Duodenal mucosa (tissue), 2 donors: ENCODE data around the gene OTOP3.
"Not testable (repeated sequence)": the region's sequence is repeated elsewhere in the genome, so short reads cannot be mapped to it uniquely, and the experiment has no call there.

ENCODE experiments used
- H3K27ac ChIP-seq: one replicate; pipeline ENCODE4 v1.7.0; 2013; ENCODE audit warnings: low read depth, low read length
- H3K27me3 ChIP-seq, 2 donors: one replicate each; pipeline ENCODE4 v1.7.0; 2013; ENCODE audit warnings: low read length in 2 of 2, control low read depth in 1 of 2; ENCODE audit not compliant: insufficient read depth in 2 of 2, control insufficient read depth in 1 of 2
- H3K36me3 ChIP-seq, 2 donors: one replicate each; pipeline ENCODE4 v1.7.0; 2013; ENCODE audit warnings: low read length in 2 of 2, control low read depth in 1 of 2; ENCODE audit not compliant: insufficient read depth in 2 of 2, control insufficient read depth in 1 of 2
- H3K4me1 ChIP-seq, 2 donors: one replicate each; pipeline ENCODE4 v1.7.0; 2013; ENCODE audit warnings: low read length in 2 of 2, control low read depth in 1 of 2; ENCODE audit not compliant: insufficient read depth in 2 of 2, control insufficient read depth in 1 of 2
- H3K4me3 ChIP-seq, 2 donors: one replicate each; pipeline ENCODE4 v1.7.0; 2013; ENCODE audit warnings: low read length in 2 of 2, low read depth in 1 of 2
- H3K9ac ChIP-seq, 2 donors: one replicate each; pipeline ENCODE4 v1.7.0; 2013; ENCODE audit warnings: low read length in 2 of 2, low read depth in 1 of 2
- H3K9me3 ChIP-seq, 2 donors: one replicate each; pipeline ENCODE4 v1.7.0; 2013; ENCODE audit warnings: low read length in 2 of 2, control low read depth in 1 of 2; ENCODE audit not compliant: control insufficient read depth in 1 of 2

OTOP3 gene

GRCh38 chr17:74981979-74982662 is 46.4 kb downstream of the OTOP3 start:
- peak overlapping the region; percentile 90 for H3K27ac ChIP-seq
- peak overlapping the region; percentile 72 to 92 for H3K9ac ChIP-seq
- H3K27me3 ChIP-seq: no peaks in the 10 kb centered on the region
- peak overlapping the region; percentile 85 to 87 for H3K4me3 ChIP-seq
- H3K9me3 ChIP-seq: no peaks in the 10 kb centered on the region
- H3K36me3 ChIP-seq: no peaks in the 10 kb centered on the region
- peaks cover 21 to 30% of the 10 kb centered on the region in 2 donors for H3K4me1 ChIP-seq

DNA sequence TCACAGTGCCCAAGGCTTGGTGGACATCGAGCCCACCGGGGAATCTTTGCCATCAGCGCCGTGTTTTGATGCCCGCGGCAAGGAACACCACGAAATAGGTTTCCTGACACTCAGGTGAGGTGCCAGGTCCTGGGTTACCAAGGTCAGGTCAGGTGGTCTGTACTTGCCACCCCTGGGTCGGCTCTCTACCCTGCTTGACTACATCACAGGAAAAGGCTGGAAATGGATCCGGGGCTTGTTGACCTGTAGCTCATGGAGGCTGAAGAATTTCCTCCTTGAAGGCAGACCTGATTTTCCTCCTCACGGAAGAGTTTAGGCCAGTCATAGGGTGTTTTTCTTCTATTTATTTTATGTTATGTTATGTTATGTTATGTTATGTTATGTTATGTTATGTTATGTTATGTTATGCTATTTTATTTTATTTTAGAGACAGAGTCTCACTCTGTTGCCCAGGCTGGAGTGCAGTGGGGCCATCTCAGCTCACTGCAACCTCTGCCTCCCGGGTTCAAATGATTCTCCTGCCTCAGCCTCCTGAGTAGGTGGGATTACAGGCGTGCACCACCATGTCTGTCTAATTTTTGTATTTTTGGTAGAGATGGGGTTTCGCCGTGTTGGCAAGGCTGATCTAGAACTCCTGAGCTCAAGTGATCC is 47.1 kb downstream of the OTOP3 start:
- Histone ChIP-seq H3K27ac (peak overlapping the region; percentile 90), H3K4me1 (peaks cover 23 to 32% of the 10 kb centered on the region in 2 donors), H3K4me3 (peak overlapping the region; percentile 85 to 87), H3K9ac (peak overlapping the region; percentile 72 to 92)
- H3K36me3 ChIP-seq, H3K9me3 ChIP-seq, H3K27me3 ChIP-seq: not testable (repeated sequence)

DNA sequence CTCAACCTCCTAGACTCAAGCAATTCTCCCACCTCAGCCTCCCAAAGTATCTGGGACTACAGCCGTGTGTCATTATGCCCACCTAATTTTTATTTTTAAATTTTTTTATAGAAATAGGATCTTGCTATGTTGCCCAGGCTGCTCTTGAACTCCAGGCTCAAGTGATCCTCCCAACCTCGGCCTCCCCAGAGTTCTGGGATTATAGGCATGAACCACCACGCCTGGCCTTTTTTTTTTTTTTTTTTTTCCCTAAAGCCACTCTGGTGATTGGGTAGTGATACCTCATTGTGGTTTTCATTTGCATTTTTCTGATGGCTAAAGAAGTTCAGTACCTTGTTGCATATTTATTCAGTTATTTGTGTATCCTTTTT is 50.5 kb downstream of the OTOP3 start:
- no peak overlapping the region for H3K27ac ChIP-seq
- no peaks in the 10 kb centered on the region for H3K9me3 ChIP-seq
- H3K27me3 ChIP-seq: no peaks in the 10 kb centered on the region
- no peak overlapping the region for H3K9ac ChIP-seq
- no peaks in the 10 kb centered on the region for H3K36me3 ChIP-seq
- peaks cover 39 to 52% of the 10 kb centered on the region in 2 donors for H3K4me1 ChIP-seq
- H3K4me3 ChIP-seq: no peak overlapping the region

GRCh38 chr17:74987418-74987908 is 51.8 kb downstream of the OTOP3 start, which contains the start of gene CDR2L:
TSS of gene CDR2L (plus strand) at chr17:74987632. CDS start at chr17:74988044, 412 bp downstream.
- Histone ChIP-seq H3K4me3 (peak within 1 kb of the TSS; percentile 64 to 69), H3K36me3 (no peaks in the 10 kb centered on the region), H3K27ac (peak within 1 kb of the TSS; percentile 76), H3K9me3 (no peaks in the 10 kb centered on the region), H3K4me1 (peaks cover 39 to 51% of the 10 kb centered on the region in 2 donors), H3K9ac (peak within 1 kb of the TSS; percentile 82 to 93), H3K27me3 (no peaks in the 10 kb centered on the region)

DNA sequence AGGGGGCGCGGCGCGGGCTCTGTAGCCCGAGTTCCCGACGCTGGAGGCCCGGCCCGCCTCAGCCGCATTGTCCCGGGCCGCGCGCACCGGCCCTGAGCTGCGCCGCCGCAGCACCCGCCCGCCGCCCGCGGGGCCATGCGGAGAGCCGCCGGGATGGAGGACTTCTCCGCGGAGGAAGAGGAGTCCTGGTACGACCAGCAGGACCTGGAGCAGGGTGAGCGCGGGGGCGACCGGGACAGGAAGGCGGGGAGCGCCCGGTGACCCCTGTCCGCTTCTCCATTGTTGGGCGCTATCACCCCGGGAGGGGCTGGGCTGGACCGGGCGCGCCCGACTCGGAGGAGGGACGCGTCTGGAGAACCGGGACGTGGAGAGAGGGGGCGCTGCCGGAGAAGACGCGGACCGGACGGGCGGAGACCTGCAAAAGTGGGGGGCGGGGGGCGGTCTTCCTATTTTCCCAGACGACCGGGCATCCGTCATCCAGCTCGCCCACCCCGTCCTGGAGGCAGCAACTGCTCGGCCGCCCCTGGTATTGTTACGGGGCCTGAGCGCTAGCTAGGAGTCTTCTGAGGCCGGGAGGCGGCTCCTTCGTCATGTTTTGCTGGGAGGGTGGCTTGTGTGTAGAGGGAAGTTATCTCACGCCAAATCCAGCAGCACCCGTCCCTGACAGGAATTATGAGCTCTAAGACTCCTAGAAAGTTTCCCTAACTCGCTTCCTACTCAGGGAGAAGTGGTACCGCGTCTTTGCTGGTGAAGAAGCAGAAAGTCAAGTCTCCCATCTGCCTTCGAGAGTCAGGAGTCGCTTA is 52.4 kb downstream of the OTOP3 start:
- Histone ChIP-seq H3K27ac (peak overlapping the region; percentile 76), H3K36me3 (no peaks in the 10 kb centered on the region), H3K4me1 (peaks cover 46 to 57% of the 10 kb centered on the region in 2 donors), H3K9me3 (no peaks in the 10 kb centered on the region), H3K9ac (peak overlapping the region; percentile 82 to 93), H3K27me3 (no peaks in the 10 kb centered on the region), H3K4me3 (peak overlapping the region; percentile 64 to 69)

DNA sequence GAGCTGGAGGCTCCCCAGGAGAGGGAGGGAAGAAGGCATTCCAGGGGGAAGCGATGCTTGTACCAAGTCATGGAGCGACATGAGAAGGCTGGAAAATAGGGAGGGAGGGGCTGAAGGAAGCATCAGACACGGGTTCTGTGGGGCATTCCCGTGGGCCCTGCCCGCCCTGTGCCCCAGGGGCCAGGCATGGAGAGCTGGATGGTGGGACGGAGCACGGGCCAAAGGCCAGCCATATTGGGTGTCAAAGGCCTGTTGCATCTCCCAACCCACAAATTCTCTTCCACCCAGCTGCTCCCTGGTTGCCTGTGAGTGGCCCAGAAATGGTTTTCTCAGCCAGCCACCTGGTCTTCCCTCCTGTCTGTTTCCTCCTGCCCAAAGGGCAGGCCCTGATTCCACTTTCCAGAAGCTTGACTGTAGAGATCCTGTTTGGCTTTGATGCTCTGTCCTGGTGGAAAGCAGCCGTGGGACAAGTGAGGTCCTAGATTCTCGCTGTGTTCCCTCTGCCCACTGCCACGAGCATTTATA is 54.9 kb downstream of the OTOP3 start:
- H3K27ac ChIP-seq: peak overlapping the region; percentile 39
- peak overlapping the region in 1 of 2 donors; percentile 52 for H3K9ac ChIP-seq
- no peaks in the 10 kb centered on the region for H3K9me3 ChIP-seq
- H3K4me3 ChIP-seq: peak overlapping the region in 1 of 2 donors; percentile 1
- no peaks in the 10 kb centered on the region for H3K27me3 ChIP-seq
- peaks cover 50 to 55% of the 10 kb centered on the region in 2 donors for H3K4me1 ChIP-seq
- H3K36me3 ChIP-seq: peaks cover 0 to 6% of the 10 kb centered on the region in 2 donors

DNA sequence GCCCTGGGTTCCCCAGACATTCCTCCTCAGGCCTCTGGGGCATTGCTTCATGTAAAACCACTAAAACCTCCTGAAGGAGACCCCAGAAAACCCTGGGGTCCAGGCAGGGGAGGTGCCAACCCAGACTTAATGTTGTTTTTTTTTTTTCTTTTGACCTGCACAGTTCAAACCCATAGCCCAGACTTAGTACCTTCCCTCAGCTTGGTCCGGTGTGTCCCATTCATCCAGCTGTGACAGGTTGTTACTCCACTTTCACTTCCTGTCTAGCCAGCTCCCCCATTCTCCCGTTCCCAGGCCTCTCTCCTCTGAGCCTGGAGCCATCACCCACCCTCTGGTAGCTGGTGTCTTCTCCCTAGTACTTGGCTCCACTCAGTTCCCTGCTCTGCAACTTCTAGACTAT is 56.5 kb downstream of the OTOP3 start:
- Histone ChIP-seq H3K27ac (peak overlapping the region; percentile 87), H3K4me3 (no peak overlapping the region), H3K9me3 (no peaks in the 10 kb centered on the region), H3K36me3 (peaks cover 0 to 8% of the 10 kb centered on the region in 2 donors), H3K27me3 (no peaks in the 10 kb centered on the region), H3K9ac (peak overlapping the region; percentile 57 to 69), H3K4me1 (peaks cover 41 to 46% of the 10 kb centered on the region in 2 donors)

- Histone ChIP-seq H3K27me3 (no peaks in the 10 kb centered on the region), H3K27ac (no peak overlapping the region), H3K4me3 (no peak overlapping the region), H3K4me1 (peaks cover 29 to 39% of the 10 kb centered on the region in 2 donors), H3K9ac (no peak overlapping the region), H3K9me3 (no peaks in the 10 kb centered on the region), H3K36me3 (peaks cover 0 to 21% of the 10 kb centered on the region in 2 donors)
Measured at GRCh38 chr17:74994440-74994839, 58.7 kb downstream of the OTOP3 start.

DNA sequence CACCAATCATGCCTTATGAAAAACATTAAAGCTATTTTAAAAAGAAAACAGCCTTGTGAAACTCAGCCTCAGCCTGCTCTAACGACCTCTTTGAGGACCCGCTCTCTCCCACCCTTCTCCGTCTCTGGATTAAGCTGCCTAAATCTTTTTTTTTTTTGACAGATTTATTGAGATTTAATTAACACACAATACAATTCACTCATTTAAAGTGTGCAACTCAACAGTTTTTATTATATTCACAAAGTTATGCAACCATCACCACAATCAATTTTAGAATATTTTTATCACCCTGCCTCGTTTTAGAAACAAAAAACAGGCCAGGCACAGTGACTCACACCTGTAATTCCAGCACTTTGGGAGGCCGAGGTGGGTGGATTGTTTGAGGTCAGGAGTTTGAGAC is 60.1 kb downstream of the OTOP3 start:
- H3K4me1 ChIP-seq: peaks cover 18 to 28% of the 10 kb centered on the region in 2 donors
- no peak overlapping the region for H3K27ac ChIP-seq
- no peaks in the 10 kb centered on the region for H3K27me3 ChIP-seq
- no peak overlapping the region for H3K4me3 ChIP-seq
- no peaks in the 10 kb centered on the region for H3K9me3 ChIP-seq
- H3K36me3 ChIP-seq: peaks cover 0 to 29% of the 10 kb centered on the region in 2 donors
- H3K9ac ChIP-seq: no peak overlapping the region
